HG02852 (cell line): ENCODE results near the gene PTPRD.
"Not testable (repeated sequence)": the region's sequence is repeated elsewhere in the genome, so short reads cannot be mapped to it uniquely, and the experiment has no call there.

Experiments
- ATAC-seq: cut with Tn5 transposase; IDR thresholded peaks from one replicate; pipeline ENCODE4 v1.9.1; 2021; ENCODE audit warnings: mild to moderate bottlenecking, moderate library complexity; ENCODE audit not compliant: unreplicated experiment

The PTPRD gene

DNA sequence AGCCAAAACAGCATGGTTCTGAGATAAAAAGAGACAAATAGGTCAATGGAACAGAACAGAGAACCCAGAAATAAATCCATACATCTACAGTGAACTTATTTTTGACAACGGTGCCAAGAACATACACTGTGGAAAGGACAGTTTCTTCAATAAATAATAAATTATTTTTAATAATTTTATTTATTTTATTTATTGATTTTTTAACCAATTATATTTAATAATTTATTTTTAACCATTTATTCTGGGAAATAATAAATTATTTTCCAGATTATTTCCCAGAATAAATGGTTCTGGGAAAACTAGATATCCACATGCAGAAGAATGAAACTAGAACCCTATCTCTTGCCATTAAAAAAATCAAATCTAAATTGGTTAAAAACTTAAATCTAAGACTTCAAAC lies 1669.4 kb downstream of the PTPRD start:
- no peak for ATAC-seq

DNA sequence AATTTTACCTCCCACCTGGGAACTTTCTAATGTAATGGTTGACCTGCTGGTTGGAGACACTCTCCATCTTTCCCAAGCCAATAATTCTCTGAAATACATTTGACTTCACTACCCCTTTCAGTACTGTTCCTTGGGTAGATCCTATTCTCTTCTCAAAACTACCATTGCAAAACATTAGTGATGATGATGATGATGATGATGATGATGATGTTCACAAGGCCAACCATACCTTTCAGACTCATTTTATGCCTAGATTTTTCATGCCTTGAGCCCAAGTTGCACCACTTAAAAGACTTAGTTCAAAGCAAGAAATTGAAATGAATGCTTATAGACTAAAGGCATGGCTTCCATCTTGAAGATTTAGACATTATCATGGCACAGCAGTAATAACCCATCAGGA lies 1672.2 kb downstream of the PTPRD start:
- ATAC-seq: no peak

DNA sequence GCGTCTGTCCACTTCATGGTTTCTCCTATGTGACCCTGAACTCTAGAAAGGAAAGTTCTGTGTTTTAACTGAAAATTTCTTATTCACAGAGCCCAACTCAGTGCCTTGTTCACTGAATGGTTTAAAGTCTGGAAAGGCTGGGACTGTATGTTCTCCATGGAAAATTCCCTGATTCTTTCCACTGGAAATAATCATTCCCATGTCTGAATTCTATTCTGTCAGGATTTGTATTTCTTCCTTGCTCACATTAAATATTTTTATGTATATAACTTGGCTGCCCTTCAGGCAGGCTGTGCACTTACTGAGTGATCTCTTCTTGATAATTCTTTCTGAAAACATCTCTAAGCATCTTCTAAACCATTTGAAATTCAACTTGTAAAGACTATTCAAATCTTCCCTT lies 1686.3 kb downstream of the PTPRD start:
- ATAC-seq: no peak

DNA sequence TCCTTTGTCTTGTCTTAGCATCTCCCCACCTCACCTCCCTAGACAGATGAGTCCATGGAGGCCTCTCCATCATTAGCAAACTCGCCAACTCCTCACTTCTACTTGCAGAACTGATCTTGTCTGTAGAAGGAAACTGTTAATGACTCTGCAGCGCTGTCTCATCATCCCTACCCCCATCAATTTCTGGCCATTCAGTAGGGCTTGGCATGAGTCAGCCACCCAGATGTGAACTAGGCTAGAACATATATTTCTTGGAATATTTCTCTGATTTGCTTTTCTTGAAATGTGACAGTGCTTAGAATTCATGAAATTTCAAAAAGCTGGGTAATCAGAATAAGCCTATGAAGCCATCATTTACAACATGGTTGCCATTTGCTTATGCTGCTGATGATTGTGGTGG lies 1688.2 kb downstream of the PTPRD start:
- no peak for ATAC-seq

DNA sequence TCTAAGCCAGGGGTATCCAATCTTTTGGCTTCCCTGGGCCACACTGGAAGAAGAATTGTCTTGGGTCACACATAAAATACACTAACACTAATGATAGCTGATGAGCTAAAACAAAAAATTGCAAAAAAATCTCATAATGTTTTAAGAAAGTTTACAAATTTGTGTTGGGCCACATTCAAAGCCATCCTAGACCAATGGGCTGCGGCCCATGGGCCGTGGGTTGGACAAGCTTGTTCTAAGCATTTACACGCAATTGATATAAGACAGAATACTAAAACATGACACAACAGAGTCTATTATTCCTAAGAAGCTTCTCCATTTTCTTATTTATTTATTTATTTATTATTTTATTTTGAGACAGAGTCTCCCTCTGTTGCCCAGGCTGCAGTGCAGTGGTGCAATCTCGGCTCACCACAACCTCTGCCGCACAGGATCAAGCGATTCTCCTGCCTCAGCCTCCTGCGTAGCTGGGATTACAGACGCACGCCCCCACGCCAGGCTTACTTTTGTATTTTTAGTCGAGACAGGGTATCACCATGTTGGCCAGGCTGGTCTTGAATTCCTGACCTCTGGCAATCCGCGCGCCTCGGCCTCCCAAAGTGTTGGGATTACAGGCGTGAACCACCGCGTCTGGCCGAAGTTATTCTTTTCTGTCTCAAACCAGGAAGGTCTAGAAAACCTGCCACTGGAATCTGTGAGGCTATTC lies 1692.2 kb downstream of the PTPRD start:
- ATAC-seq: not testable (repeated sequence)

DNA sequence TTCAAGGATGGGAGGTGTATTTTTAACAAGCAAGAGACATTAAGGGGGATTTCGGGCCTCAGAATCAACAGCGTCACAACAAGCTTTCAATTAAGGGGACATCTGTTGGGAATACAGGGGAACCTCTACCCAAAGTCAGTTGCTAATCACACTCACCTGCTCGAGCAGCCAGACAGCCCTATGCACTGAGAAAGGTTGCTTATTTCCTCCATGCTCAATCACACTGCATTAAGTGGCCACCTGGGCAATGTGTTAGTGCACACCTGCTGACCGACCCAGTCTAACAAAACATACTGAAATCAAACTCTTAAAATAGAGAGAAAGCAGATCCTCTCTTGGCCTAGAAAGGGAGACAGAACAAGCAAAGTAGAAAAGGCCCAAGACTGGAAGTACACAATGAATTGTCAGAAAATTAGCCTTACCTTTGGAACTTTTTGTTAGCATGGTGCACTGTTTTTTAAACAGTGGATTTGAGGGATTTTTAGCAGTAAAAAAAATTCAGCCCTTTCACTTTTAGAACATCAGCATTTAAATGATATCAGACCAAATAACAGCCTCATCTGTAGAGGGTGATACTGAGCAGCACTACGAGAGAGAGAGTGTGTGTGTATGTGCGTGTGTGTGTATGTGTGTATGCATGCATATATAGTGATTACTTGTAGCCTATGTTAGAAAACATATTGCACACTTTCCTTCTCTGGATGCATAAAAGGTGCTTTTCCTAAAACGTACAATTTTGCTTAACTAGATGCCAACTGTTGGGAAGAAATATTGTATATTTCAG lies 1694.7 kb downstream of the PTPRD start:
- no peak for ATAC-seq

DNA sequence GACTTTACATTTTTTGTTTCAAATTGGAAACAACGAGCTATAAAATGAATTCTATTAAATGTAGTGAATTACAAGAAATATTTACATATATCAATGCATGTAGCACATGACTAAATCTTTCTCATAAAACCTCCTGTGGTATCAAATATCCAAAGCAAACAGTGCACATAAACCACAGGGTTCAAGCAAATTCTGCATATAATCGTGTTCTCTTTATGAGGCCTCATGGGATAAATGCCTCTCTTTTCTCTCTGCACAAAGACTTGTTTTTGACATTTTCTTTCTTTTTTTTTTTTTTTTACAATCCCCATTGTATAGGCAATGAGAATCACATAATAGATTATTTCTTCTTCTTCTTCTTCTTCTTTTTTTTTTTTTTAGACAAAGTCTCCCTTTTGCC lies 1696.0 kb downstream of the PTPRD start:
- ATAC-seq: no peak

DNA sequence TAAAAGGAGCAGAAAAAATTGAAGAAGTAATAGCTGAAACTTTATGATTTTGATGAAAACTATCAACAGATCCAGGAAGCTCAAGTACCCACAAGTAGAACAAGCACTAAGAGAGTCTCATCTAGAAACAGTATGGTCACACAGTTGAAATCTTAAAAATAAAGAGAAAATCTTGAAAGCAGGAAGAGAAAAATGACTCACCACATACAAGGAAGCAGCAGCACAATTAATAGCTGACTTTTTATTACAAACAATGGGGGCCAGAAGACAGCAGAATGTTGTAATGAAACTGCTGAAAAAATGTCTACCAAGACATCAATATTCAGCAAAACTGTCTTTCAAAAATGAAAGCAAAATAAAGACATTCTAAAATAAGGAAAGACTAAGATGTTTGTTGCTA lies 1704.9 kb downstream of the PTPRD start:
- ATAC-seq: no peak

DNA sequence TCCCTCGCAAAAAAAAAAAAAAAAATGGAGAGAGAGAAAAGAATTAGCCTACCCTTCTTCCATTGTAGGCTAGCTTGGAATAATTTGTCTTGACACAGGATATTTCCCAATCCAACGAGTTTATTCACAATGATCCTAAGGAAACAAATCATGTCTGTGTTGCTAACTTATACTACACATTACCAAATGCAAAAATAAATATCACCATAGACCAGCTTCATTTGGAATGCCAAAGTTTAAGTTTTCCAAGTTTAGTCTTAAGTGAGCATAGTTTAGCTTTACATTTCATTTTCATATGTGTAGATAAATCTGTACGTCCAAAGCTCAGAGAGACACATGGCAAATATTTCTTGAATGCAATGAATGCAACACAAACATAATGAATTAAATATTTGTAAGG lies 1707.1 kb downstream of the PTPRD start:
- ATAC-seq: no peak

DNA sequence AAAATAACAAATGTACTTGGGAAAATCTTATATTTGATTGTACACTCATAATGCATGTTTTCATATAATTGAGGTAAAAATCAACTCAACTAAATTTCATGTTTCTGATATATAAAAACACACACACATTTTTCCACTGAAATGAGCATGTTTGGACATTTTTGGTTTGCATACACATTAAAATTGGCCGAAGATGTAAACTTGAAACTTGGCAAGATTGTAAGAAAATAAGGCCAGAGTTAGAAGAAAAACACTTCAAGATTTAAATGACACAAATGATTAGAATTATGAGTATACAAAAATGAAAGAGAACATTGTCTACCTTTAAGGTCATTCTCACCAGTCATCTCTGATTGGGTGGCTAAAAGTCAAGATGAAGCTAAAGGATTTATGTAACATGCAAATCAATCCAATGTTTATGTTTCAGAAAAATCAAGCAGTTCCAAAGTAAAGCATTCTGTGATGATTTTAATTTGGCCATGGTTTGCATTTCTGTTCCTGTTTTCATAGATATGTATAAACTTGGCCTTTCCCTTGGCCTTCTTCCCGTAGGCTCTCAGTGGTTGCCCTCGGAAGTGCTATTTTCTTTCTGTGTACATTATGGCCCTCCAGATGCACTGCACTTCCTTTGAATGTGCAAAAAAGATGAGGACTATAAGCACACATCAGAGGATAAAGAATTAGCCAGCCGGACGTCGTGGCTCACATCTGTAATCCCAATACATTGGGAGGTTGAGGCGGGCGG lies 1707.9 kb downstream of the PTPRD start:
- no peak for ATAC-seq

DNA sequence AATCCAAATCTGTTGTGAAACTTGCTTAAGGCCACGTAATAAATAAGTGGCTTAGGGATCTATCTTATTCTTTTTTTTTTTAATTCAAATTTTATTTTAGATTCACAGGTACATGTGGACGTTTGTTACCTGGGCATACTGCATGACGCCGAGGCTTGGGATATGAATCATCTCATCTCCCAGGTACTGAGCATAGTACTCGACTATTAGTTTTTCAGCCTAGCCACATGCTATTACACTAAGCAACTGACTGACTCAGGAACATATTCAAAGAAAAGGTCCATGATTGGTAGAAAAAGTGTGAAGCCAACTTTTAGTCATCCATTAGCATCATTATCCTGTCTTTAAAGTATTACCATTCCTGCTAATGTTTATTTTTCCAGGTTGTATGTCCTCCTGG lies 1709.7 kb downstream of the PTPRD start:
- no peak for ATAC-seq

DNA sequence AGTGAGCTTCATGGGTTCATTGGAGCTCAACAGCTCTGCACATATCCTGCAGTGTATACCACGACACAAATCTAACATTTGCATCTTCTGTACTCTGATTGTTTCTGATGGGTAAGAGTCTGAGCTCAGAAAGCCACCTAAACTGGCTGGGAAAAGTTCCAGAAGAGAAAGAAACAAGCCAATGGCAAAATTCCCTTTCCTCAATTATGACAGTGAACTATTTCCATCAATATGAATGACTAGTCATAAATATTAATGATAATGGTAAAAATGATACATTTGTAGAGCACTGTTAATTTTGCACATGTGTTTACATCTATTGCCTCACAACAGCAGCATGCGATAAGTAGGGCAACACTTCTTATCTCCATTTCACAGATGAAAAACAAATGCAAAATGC lies 1711.7 kb downstream of the PTPRD start:
- ATAC-seq: no peak

DNA sequence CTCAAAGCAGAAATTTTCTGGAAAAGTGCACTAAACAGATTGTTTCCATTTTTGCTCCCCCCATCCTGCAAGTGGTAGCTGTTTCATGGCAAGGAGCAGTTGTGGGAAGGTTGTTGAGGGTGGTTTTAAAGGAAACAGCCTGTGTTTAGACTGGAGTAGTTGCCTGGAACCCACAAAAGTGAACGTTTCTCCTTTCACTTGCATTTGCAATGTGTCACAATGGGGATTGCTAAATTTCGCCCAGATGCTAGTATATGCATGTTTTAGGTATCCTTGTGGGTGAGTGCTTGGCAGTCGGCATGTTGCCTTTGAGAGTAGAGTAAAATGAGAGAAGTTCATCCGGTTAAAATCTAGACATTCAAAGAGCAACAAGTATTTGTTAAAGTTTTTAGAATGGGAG lies 1713.3 kb downstream of the PTPRD start:
- ATAC-seq: no peak

DNA sequence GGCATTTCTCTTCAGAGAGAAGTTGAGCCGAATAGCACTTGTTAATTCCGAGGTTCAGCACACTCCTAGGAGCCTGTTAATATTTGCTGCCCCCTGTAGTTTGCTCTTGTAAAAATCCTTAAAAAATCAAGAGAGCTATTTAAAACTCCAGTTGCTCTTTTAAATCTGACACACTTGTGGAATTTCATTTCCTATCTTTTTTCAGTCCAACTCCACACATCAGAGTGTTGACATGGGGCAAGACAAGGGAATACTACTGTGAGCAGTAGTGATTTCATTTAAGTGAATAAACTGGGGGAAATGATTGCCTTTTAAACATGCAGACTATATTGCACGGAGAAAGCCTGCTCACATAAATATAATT lies 1717.0 kb downstream of the PTPRD start:
- ATAC-seq: no peak

DNA sequence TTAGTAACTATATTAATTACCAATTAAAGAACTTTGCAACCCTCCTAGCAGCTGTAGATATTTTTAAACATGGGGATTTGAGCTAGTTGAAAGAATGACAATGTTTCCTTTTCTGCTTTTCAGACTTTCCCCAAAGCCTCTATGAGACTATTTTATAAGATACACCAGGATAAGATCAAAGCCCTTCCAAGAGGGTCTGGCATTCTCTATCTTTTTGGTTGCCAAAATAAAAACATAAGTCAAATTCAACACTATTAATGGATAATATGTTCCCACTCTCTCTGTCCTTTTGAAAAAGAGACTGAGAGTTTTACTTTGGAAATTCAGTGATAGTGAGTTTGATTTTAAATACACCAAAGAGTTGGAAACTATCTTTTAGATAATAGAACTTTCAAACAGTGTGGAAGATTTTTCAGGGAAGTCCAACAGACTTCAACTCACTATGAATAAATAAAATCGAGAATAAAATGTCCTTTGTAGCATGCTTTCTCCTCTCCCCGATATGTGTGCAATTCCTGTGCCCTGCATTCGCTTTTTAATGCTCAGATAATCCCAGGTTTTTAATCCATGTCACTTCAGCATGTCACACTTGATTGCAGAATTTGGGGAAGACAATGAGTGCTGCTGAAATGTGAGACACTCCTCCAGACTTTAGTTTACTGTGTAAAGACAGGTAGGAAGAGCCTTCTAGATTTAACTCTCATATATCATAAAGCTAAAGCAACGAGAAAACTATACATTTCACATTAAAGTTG lies 1717.5 kb downstream of the PTPRD start:
- ATAC-seq: no peak

DNA sequence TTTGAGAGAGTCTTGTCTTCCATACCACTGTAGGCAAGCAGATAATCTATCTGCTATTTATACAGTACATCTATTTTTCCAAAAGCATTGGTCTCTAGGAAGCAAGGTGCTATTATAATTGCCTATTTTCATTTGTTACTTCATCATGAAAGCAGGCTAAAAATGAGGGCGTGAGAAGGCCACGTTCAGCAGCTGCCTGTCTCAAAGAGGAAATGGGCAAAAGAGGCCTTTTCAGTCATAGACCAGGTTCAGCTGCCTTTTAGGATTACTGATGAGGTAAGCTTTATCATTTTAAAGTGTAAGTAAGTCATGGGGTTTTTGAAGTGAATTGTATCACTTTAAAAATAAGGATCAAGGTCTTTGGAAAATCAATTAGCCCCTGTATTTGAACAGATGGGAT lies 1722.1 kb downstream of the PTPRD start:
- ATAC-seq: no peak

DNA sequence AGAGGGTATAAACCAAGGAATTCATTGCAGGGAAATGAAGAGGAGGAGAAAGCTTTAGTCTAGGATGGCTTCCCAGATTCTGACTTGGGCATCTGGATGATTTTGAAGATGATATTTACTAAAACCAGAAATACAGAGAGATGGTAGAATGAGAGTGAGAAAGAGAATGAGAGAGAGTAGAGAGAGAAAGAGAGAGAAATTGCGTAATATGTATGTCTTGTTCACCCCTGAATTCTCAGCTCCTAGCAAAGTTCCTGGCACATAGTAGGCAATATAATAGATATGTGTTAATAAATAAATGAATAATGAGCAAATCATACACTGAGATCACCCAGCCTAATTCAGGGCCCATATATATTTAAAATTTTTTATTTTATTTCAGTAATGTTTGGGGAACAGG lies 1723.7 kb downstream of the PTPRD start:
- no peak for ATAC-seq

DNA sequence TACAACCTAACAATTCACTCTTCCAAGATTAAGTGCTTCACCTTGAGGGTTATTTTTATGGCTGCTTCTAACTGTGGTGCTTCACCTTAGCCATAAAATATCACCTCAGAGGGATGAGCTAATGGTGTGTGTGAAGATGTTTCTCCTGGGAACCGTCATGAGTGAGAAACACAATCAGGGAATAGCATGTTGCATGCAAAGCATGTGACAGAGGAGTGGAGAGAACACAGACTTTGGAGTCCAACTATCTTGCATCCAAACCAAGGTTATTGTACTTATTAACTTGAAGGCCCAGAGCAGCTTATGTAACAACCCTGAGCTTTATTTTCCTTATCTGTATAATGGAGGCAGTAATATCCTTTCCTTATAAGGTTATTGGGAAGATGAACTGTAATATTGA lies 1724.2 kb downstream of the PTPRD start:
- ATAC-seq: no peak

DNA sequence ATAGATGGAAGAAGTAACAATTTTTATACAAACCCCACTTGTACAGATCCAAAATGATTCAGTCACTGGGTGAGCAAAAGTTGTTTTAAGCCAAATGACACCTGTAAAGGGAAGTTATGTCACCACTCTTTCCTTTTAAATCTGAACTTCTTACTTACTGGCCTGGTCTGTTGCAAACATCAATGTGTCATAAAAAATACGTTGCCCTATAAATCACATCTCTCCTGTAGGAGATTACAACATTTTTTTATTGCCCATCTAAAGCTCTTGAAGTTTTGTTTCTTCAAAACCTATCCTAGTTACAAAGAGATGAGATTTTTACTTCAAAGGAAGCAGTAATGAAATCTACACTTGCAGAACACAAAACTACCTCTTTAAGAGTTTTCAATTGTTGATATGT lies 1725.4 kb downstream of the PTPRD start:
- no peak for ATAC-seq

DNA sequence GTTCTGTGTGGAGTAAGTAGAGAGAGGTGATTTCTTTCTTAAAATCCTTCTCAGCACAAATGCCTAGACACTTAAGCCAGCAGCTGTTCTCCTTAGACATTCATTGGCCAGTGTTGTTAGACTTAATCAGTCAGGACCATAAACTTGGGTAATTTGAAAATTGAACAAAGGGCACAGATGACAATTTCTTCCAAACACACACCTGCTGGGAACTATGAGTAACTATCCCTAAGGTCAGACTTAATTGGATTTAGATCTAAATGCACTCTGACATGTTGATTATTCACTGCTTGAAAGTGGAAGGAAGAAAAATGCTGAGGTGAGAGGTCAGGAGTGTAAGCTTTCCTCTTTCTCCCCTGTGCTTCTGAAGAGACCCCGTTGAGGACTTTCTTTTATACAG lies 1729.5 kb downstream of the PTPRD start:
- ATAC-seq: no peak

DNA sequence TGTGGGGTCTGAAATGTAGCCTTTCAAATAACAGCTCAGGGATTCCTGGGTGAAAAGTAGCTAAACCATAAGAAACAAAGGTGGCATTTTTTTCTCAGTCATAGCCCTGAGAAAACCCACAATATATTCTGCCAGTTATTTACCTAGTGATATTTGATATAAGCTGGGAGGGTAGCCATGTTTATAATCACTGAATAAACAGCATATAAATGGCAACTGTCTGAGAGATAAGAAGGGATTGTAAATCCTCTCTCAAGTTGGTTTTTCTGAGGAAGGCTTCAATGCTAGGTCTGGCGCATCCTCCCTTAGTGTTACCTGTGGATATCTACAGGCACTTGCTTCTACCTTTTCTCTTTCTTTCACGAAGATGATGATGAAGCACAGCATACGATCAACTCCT lies 1732.7 kb downstream of the PTPRD start:
- no peak for ATAC-seq
